Dendritic cell treated with granulocyte-macrophage colony-stimulating factor and Interleukin-4, amounts not matched to agents 40 ng/mL and 50 ng/mL, for 4 days (primary cell): ENCODE measurements around the gene ELP2.
"Not testable (repeated sequence)": the region's sequence is repeated elsewhere in the genome, so short reads cannot be mapped to it uniquely, and the experiment has no call there.

Experiments used
- H3K27ac Mint-ChIP-seq: one replicate; pipeline ENCODE4 v1.8.0; 2022; ENCODE audit warnings: mild to moderate bottlenecking, mixed read lengths
- H3K27me3 Mint-ChIP-seq: one replicate; pipeline ENCODE4 v1.8.0; 2022; ENCODE audit warnings: mild to moderate bottlenecking, mixed read lengths
- H3K36me3 Mint-ChIP-seq: one replicate; pipeline ENCODE4 v1.8.0; 2022; ENCODE audit warnings: low read depth, mixed read lengths
- H3K4me1 Mint-ChIP-seq: one replicate; pipeline ENCODE4 v1.8.0; 2022; ENCODE audit warnings: low read depth, mixed read lengths
- H3K4me3 Mint-ChIP-seq: one replicate; pipeline ENCODE4 v1.8.0; 2022; ENCODE audit warnings: mild to moderate bottlenecking, moderate library complexity, mixed read lengths
- H3K9me3 Mint-ChIP-seq: one replicate; pipeline ENCODE4 v1.8.0; 2022; ENCODE audit warnings: mixed read lengths
- intact Hi-C: fragments of 100-400 bp; cut with micrococcal nuclease; formaldehyde crosslinking; loops from one replicate; pipeline ENCODE4 v1.15.0; 2022

The ELP2 gene

GRCh38 chr18:36129300-36130038 is at the start of gene ELP2, which contains the start of gene SLC39A6:
Gene ELP2 (plus strand): TSS chr18:36129899. CDS start chr18:36129934, 35 bp downstream.
Gene SLC39A6 (minus strand): TSS chr18:36129340. CDS start chr18:36127007, 2,333 bp downstream.
- Mint-ChIP-seq H3K36me3 (peaks cover 48% of the 10 kb centered on the region), H3K4me3 (peak within 1 kb of the TSS; percentile 94), H3K4me1 (peaks cover 40% of the 10 kb centered on the region), H3K27me3 (no peaks in the 10 kb centered on the region), H3K27ac (peak within 1 kb of the TSS; percentile 99), H3K9me3 (no peaks in the 10 kb centered on the region)
- intact Hi-C loops: loop anchor here (1.0 to 10.0 kb wide), 3 partner anchors 57 to 115 kb away; partner anchors contain the start of genes MOCOS and RPRD1A

- intact Hi-C loops, H3K36me3 Mint-ChIP-seq, H3K27me3 Mint-ChIP-seq, H3K27ac Mint-ChIP-seq, H3K4me3 Mint-ChIP-seq, H3K4me1 Mint-ChIP-seq: not testable (repeated sequence)
- H3K9me3 Mint-ChIP-seq: peaks cover 32% of the 10 kb centered on the region
Measured at GRCh38 chr18:36081118-36081517, 48.6 kb upstream of the ELP2 start.

- intact Hi-C loops: no loop called here
- peaks cover 32% of the 10 kb centered on the region for H3K9me3 Mint-ChIP-seq
- H3K27me3 Mint-ChIP-seq: no peaks in the 10 kb centered on the region
- H3K27ac Mint-ChIP-seq: no peak overlapping the region
- H3K4me3 Mint-ChIP-seq: no peak overlapping the region
- peaks cover 6% of the 10 kb centered on the region for H3K4me1 Mint-ChIP-seq
- H3K36me3 Mint-ChIP-seq: no peaks in the 10 kb centered on the region
Measured at GRCh38 chr18:36083729-36084128, 46.0 kb upstream of the ELP2 start.

- peaks cover 21% of the 10 kb centered on the region for H3K9me3 Mint-ChIP-seq
- intact Hi-C loops: no loop called here
- no peak overlapping the region for H3K4me3 Mint-ChIP-seq
- H3K27me3 Mint-ChIP-seq: no peaks in the 10 kb centered on the region
- no peak overlapping the region for H3K27ac Mint-ChIP-seq
- H3K4me1 Mint-ChIP-seq: peaks cover 6% of the 10 kb centered on the region
- no peaks in the 10 kb centered on the region for H3K36me3 Mint-ChIP-seq
Measured at GRCh38 chr18:36085195-36085594, 44.5 kb upstream of the ELP2 start.

- intact Hi-C loops: no loop called here
- Mint-ChIP-seq H3K9me3 (peaks cover 11% of the 10 kb centered on the region), H3K27ac (no peak overlapping the region), H3K4me3 (no peak overlapping the region), H3K4me1 (peaks cover 6% of the 10 kb centered on the region), H3K36me3 (no peaks in the 10 kb centered on the region), H3K27me3 (no peaks in the 10 kb centered on the region)
Measured at GRCh38 chr18:36086186-36086585, 43.5 kb upstream of the ELP2 start.

GRCh38 chr18:36088256-36088655 is 41.4 kb upstream of the ELP2 start:
- Mint-ChIP-seq H3K27ac (no peak overlapping the region), H3K9me3 (no peaks in the 10 kb centered on the region), H3K36me3 (no peaks in the 10 kb centered on the region), H3K4me1 (peaks cover 6% of the 10 kb centered on the region), H3K4me3 (no peak overlapping the region), H3K27me3 (no peaks in the 10 kb centered on the region)
- intact Hi-C loops: no loop called here

- no peaks in the 10 kb centered on the region for H3K9me3 Mint-ChIP-seq
- H3K27ac Mint-ChIP-seq: no peak overlapping the region
- H3K27me3 Mint-ChIP-seq: peaks cover 2% of the 10 kb centered on the region
- H3K36me3 Mint-ChIP-seq: no peaks in the 10 kb centered on the region
- H3K4me3 Mint-ChIP-seq: no peak overlapping the region
- peaks cover under 1% of the 10 kb centered on the region for H3K4me1 Mint-ChIP-seq
- intact Hi-C loops: no loop called here
Measured at GRCh38 chr18:36089001-36089400, 40.7 kb upstream of the ELP2 start.

GRCh38 chr18:36092116-36092515 is 37.6 kb upstream of the ELP2 start:
- H3K4me1 Mint-ChIP-seq, intact Hi-C loops: not testable (repeated sequence)

GRCh38 chr18:36094431-36094830 is 35.3 kb upstream of the ELP2 start:
- intact Hi-C loops: no loop called here
- Mint-ChIP-seq H3K4me3 (no peak overlapping the region), H3K9me3 (no peaks in the 10 kb centered on the region), H3K27ac (no peak overlapping the region), H3K36me3 (no peaks in the 10 kb centered on the region), H3K27me3 (peaks cover 4% of the 10 kb centered on the region), H3K4me1 (no peaks in the 10 kb centered on the region)

More at GRCh38 chr18:36092116-36092515, 37.6 kb upstream of the ELP2 start:
- not testable (repeated sequence) for H3K27me3 Mint-ChIP-seq, H3K27ac Mint-ChIP-seq, H3K4me3 Mint-ChIP-seq, H3K9me3 Mint-ChIP-seq, H3K36me3 Mint-ChIP-seq

- Mint-ChIP-seq H3K4me3 (no peak overlapping the region), H3K36me3 (no peaks in the 10 kb centered on the region), H3K9me3 (no peaks in the 10 kb centered on the region), H3K4me1 (no peaks in the 10 kb centered on the region), H3K27me3 (peaks cover 4% of the 10 kb centered on the region), H3K27ac (no peak overlapping the region)
- intact Hi-C loops: loop anchor here (1.0 to 5.0 kb wide), 4 partner anchors 79 to 711 kb away; no protein-coding TSS in a partner anchor
Measured at GRCh38 chr18:36095936-36096519, 33.7 kb upstream of the ELP2 start.

- H3K36me3 Mint-ChIP-seq: no peaks in the 10 kb centered on the region
- H3K4me1 Mint-ChIP-seq: no peaks in the 10 kb centered on the region
- peaks cover 4% of the 10 kb centered on the region for H3K27me3 Mint-ChIP-seq
- no peak overlapping the region for H3K4me3 Mint-ChIP-seq
- peaks cover 4% of the 10 kb centered on the region for H3K9me3 Mint-ChIP-seq
- intact Hi-C loops: loop anchor here (1.0 to 5.0 kb wide), 4 partner anchors 80 to 710 kb away; no protein-coding TSS in a partner anchor
- H3K27ac Mint-ChIP-seq: no peak overlapping the region
Measured at GRCh38 chr18:36096955-36097354, 32.7 kb upstream of the ELP2 start.

- intact Hi-C loops: loop anchor here (5.0 kb wide), 2 partner anchors 473 to 708 kb away; no protein-coding TSS in a partner anchor
- Mint-ChIP-seq H3K4me3 (no peak overlapping the region), H3K4me1 (peaks cover 8% of the 10 kb centered on the region)
Measured at GRCh38 chr18:36099311-36099710, 30.4 kb upstream of the ELP2 start.

GRCh38 chr18:36101943-36102342 is 27.8 kb upstream of the ELP2 start:
- H3K27me3 Mint-ChIP-seq: no peaks in the 10 kb centered on the region
- H3K36me3 Mint-ChIP-seq: no peaks in the 10 kb centered on the region
- peaks cover 15% of the 10 kb centered on the region for H3K9me3 Mint-ChIP-seq

More at GRCh38 chr18:36099311-36099710, 30.4 kb upstream of the ELP2 start:
- peaks cover 2% of the 10 kb centered on the region for H3K27me3 Mint-ChIP-seq
- no peaks in the 10 kb centered on the region for H3K36me3 Mint-ChIP-seq
- H3K27ac Mint-ChIP-seq: no peak overlapping the region
- H3K9me3 Mint-ChIP-seq: peaks cover 15% of the 10 kb centered on the region

GRCh38 chr18:36104749-36105148 is 24.9 kb upstream of the ELP2 start:
- intact Hi-C loops: no loop called here
- Mint-ChIP-seq H3K9me3 (peaks cover 15% of the 10 kb centered on the region), H3K27ac (no peak overlapping the region), H3K27me3 (no peaks in the 10 kb centered on the region), H3K4me3 (no peak overlapping the region), H3K36me3 (peaks cover 11% of the 10 kb centered on the region), H3K4me1 (peaks cover 34% of the 10 kb centered on the region)

More at GRCh38 chr18:36101943-36102342, 27.8 kb upstream of the ELP2 start:
- H3K4me3 Mint-ChIP-seq: no peak overlapping the region
- intact Hi-C loops: no loop called here
- H3K4me1 Mint-ChIP-seq: peaks cover 15% of the 10 kb centered on the region
- no peak overlapping the region for H3K27ac Mint-ChIP-seq
